ENCODE data around the gene LSM5. TPM values are rescaled to one million over a fixed set of nuclear protein-coding genes. Genes with fewer than 3 reads are reported as not detected.

Gene LSM5
- total RNA-seq, 2 donors from 2014 or later, result 12.9 to 26.8 TPM

GRCh38 chr7:32525839-32526238, 35.7 kb upstream of the LSM5 start:
- DNase-seq (ENCODE audit: low spot score), result no peak
- Histone ChIP-seq H3K27me3 (no peaks in the 10 kb centered on the region), H3K4me1 (peaks cover 0 to 6% of the 10 kb centered on the region in 2 donors), H3K36me3 (no peaks in the 10 kb centered on the region), H3K4me3 (no peak overlapping the region), H3K9me3 (no peaks in the 10 kb centered on the region), H3K27ac (no peak overlapping the region)
- no peak for TF ChIP-seq CTCF (IDR thresholded peaks at IDR 0.05)

- Histone ChIP-seq H3K9me3 (no peaks in the 10 kb centered on the region), H3K27me3 (no peaks in the 10 kb centered on the region), H3K4me3 (no peak overlapping the region), H3K36me3 (no peaks in the 10 kb centered on the region), H3K27ac (no peak overlapping the region), H3K4me1 (peaks cover 0 to 6% of the 10 kb centered on the region in 2 donors)
- no peak for DNase-seq (ENCODE audit: low spot score)
- TF ChIP-seq CTCF (IDR thresholded peaks at IDR 0.05), result no peak
Observed at GRCh38 chr7:32524631-32525030, 34.5 kb upstream of the LSM5 start.

GRCh38 chr7:32522746-32523530, 32.8 kb upstream of the LSM5 start:
- Histone ChIP-seq H3K36me3 (no peaks in the 10 kb centered on the region), H3K4me1 (peaks cover 0 to 6% of the 10 kb centered on the region in 2 donors), H3K4me3 (no peak overlapping the region), H3K27me3 (no peaks in the 10 kb centered on the region), H3K9me3 (peaks cover 0 to 6% of the 10 kb centered on the region in 2 donors), H3K27ac (no peak overlapping the region)
- no peak for DNase-seq (ENCODE audit: low spot score)
- TF ChIP-seq CTCF (IDR thresholded peaks at IDR 0.05), result no peak

GRCh38 chr7:32519763-32520162, 29.6 kb upstream of the LSM5 start:
- no peaks in the 10 kb centered on the region for H3K36me3 ChIP-seq
- TF ChIP-seq CTCF (IDR thresholded peaks at IDR 0.05), result no peak
- peaks cover 0 to 6% of the 10 kb centered on the region in 2 donors for H3K9me3 ChIP-seq
- H3K27me3 ChIP-seq, result no peaks in the 10 kb centered on the region
- no peak for DNase-seq (ENCODE audit: low spot score)
- H3K4me1 ChIP-seq, result peaks cover 0 to 4% of the 10 kb centered on the region in 2 donors
- H3K4me3 ChIP-seq, result no peak overlapping the region
- H3K27ac ChIP-seq, result no peak overlapping the region

GRCh38 chr7:32518534-32519140, 28.5 kb upstream of the LSM5 start:
- Histone ChIP-seq H3K27me3 (no peaks in the 10 kb centered on the region), H3K4me1 (peaks cover 0 to 4% of the 10 kb centered on the region in 2 donors), H3K4me3 (no peak overlapping the region), H3K27ac (no peak overlapping the region), H3K9me3 (peaks cover 0 to 6% of the 10 kb centered on the region in 2 donors), H3K36me3 (no peaks in the 10 kb centered on the region)
- DNase-seq (ENCODE audit: low spot score), result no peak
- no peak for TF ChIP-seq CTCF (IDR thresholded peaks at IDR 0.05)

All from right atrium auricular region (tissue), 2 donors.